HG03025 (cell line): ENCODE measurements around the gene HERPUD2.

Source experiments
- ATAC-seq: cut with Tn5 transposase; IDR thresholded peaks from one replicate; pipeline ENCODE4 v1.9.1; 2021; ENCODE audit warnings: mild to moderate bottlenecking, moderate library complexity; ENCODE audit not compliant: unreplicated experiment, low FRiP score

Gene HERPUD2, protein sequence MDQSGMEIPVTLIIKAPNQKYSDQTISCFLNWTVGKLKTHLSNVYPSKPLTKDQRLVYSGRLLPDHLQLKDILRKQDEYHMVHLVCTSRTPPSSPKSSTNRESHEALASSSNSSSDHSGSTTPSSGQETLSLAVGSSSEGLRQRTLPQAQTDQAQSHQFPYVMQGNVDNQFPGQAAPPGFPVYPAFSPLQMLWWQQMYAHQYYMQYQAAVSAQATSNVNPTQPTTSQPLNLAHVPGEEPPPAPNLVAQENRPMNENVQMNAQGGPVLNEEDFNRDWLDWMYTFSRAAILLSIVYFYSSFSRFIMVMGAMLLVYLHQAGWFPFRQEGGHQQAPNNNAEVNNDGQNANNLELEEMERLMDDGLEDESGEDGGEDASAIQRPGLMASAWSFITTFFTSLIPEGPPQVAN

DNA sequence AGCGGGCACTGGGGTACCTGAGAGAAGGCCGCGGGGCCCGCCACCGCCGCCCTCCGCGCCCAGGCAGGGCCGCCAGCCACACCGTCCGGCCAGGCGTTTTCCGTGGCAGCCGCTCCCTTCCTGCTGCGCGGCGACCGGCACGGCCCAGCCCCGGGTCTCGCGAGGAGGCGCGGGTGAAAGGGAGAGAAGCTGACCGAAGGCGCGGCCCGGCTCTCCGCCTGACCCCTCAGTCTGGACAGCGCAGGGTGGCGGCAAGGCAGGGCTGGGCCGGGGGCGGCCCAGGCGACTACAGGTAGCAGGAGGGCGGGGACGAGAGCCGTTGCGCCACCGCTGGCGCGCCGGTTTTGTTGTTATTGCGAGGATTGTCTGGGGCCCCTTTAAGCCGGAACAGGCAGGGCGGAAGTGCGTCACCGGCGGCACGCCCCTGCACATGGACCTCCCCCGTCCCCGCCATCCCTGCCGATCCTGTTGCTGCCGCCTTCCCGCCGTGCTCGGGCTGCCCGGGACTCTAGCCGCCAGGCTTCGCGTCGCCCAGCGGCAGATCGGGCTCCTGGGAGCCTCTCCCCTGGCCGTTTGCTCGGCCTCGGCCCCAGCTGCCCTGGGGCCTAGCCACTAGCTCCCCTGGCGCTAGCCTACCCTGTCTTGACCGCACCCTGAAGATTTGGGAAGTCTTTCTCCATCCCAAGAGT, at the start of gene HERPUD2:
HERPUD2 (minus strand) TSS at position 352 of the 689 bp plus-strand sequence. CDS start 805 bp downstream, outside the sequence.
- peak; percentile 90 for ATAC-seq

DNA sequence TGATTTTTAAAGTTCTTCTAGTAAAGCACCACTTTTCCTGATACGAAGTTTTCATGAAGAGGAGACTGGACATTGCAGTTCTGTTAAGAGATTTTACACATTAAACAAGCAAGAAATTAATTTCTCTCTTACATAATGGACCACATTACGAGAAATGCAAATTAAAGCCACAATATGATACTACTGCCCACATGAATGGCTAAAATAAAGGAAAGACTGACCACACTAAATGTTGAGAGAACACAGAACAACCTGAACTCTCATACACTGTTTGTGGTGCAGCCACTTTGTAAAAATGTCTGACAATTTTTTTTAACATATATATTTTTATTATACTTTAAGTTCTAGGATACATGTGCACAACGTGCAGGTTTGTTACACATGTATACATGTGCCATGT, 44.0 kb upstream of the HERPUD2 start:
- no peak for ATAC-seq

DNA sequence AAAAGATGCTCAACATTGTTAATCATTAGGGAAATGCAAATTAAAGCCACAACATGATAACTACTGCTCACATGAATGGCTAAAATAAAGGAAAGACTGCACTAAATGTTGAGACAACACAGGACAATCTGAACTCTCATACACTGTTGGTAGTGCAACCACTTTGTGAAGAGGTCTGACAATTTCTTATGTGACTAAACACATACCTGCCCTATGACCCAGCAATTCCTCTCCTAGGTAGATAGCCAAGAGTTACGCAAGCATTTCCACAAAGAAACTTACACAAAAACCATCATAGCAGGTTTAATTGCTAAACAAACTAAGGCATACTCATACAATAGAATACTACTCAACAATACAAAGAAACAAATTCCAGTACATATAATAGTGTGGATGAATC, 41.8 kb upstream of the HERPUD2 start:
- ATAC-seq: no peak

DNA sequence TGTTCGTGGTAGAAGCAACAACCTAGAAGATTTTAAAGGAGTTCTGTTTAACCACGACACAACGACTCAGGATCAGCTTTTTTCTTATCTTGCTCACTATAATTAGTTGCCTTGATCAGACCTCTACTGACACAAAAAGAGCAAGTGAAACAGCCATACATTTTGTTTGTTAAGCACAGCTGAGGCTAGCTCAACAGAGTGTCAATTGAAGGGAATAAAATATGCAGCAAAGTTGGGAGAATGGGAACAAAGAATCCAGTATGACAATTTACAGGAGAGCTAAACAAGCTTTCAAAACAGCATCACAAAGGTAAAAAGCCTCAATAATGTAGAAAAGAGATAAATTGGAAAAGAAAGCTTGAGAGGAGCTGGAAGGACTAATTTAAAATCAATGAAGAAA, 40.5 kb upstream of the HERPUD2 start:
- no peak for ATAC-seq

DNA sequence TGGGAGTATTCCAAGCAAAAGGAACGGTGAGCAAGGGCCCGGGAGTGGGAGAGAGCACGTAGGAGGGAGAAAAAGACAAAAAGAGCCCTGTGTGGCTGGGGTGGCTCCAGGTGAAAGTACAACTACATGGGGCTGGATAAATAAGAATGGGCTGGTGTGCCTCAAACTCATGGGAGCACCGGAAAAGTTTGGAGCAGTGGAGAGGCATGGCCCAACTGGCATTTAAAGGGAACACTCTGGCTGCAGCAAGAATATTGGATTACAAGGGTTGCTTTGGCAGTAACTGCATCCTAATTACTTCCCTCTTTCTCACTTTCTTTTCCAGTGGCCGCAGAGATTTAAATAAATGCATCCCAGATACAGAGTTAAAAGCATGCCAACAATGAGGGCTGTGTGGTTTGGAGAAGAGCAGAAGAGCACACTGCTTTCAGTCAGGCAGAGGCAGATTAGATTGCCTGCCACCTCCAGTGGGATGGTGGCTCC, 39.1 kb upstream of the HERPUD2 start:
- ATAC-seq: no peak

DNA sequence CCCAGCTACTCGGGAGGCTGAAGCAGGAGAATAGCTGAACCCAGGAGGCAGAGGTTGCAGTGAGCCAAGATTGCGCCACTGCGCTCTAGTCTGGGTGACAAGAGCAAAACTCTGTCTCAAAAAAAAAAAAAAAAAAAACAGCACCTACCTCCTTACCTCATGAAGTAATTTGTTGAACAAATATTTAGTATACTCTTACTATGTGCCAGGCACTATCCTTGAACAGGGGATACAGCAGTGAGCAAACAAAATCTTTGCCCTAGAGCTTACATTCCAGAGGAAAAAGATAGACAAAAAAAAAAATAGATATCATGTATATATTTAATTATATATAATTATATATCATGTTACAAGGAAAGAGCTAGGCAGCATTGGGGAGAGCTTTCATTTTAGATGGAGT, 36.4 kb upstream of the HERPUD2 start:
- ATAC-seq: no peak

DNA sequence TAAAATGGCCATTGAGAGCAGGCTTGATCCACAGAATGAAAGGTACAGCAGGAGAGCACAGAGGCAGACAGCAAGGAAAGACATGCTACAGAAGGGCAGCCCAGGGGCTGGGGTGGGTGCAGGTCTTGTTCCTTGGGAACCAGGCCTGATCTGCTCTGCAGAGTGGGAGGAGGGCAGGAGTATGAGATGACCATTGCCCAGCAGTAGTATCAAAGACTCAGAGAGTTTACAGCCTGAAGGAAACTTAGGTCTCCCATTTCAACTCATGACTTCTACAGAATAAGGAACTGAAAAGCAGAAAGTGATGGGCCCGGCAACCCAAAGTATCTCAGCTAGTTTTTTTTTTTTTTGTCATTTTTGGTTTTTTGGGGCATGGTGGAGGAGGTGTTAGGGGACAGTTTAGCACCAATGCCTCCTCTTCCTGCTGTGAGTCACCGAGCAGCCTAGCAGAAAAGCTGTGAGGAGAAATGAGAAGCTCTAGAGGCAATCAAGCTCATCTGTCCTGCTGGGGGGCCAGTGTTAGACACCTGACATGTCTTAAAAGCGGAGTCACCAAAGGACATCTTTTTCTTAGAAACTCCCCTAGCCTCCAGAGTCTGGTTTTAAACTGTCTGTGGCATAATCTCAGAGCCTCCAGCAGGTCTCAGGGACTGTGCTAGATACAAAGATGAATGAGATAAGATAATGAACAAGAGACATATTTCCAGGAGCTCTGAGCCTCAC, 34.3 kb upstream of the HERPUD2 start:
- peak; percentile 52 for ATAC-seq

DNA sequence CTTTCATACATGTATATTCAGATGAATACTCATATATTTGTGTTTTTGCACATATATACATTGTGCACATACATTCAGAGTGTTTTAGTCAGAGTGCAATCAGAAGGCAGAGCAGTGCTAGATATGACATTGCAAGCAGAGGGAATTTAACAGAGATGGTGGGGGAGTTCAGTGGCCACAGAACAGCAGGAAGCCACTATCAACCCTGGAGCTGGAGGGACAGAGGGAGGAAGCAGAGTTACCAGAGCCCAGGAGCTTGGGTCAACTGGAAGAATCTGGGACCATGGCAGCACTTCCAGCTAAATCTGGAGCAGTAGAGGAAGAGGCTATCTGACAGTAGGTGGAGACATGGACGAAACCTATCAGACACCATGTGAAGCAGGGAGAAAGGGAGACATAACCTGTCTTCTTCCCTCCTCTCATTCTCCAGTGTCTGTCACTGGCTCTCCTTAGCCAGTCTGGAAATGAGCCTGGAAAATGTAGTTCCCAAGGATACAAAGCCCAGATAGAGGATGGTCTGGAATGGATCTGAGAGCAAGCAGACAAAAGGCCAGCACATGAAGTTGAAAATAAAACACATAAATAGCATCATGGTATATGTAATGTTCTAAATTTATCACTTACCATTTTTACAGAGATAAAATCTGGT, 33.6 kb upstream of the HERPUD2 start:
- ATAC-seq: no peak

DNA sequence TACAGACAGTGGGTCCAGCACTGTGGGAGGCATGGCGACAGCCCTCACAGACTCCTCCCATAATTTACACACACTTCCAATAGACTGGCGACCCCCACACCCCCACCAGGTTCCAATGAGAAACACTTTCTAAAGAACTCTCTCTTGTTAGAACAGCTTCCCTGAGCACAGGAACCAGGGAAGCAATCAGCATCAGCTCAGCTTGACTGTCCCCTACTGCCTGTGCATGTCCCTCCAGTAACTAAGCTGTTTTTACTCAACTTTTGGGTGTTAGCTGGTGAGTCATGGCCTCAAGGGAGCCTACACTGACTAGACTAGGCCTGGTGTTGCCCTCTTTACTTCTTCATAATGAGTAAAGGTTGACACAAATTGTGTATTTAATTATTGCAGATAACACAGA, 32.6 kb upstream of the HERPUD2 start:
- ATAC-seq: no peak

DNA sequence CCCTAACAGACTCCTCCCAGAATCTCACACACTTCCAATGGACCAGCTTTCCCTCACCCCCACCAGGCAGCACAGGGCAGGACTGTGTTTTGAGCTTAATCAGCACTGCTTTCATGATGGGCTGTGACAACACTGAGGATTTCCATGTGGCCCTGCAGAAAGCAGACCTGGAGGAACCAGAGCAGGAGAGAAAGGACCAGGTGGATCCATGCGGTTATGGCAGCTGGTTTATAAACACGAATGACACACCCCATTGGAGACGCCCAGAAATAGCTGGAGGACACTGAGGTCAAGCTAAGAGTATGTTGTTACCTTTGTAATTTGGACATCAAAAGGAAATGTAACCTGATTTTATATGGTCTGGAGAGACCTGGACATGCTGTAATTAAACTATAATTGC, 31.7 kb upstream of the HERPUD2 start:
- ATAC-seq: no peak

DNA sequence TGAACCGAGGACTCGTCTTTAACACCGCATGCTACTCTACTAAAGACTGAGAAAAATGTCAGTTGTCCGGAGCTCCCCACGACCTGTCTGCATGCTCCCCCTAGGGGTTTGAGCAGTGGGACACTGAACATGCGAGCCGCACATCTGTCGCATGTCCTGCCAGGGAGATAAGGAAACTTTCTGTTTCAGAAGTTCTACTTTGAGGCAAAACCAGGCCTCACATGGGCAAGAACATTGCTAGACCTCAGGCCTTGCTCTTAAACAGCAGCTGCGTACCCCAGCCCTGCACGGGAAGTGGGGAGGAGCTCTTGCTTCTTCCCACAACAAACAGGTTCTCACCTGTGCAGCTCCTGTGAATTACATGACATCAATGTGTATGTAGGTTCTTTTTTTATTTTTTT, 30.3 kb upstream of the HERPUD2 start:
- ATAC-seq: no peak

DNA sequence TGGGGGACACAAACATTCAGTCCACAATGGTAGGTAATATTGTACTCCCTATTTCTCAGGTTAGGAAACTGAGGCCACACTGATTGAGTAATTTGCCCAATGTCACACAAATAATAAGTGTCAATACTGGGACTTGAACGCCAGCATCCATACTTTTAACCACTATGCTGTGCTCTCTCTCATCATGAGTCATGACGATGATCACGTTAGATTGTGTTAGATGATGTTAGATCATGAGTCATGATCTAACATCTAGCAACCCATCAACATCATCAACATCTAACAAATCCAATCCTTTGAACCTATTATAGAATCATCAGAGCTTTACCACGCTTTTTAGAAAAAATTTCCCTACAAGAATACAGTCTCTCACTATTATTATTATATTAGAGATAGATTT, 28.1 kb upstream of the HERPUD2 start:
- no peak for ATAC-seq

DNA sequence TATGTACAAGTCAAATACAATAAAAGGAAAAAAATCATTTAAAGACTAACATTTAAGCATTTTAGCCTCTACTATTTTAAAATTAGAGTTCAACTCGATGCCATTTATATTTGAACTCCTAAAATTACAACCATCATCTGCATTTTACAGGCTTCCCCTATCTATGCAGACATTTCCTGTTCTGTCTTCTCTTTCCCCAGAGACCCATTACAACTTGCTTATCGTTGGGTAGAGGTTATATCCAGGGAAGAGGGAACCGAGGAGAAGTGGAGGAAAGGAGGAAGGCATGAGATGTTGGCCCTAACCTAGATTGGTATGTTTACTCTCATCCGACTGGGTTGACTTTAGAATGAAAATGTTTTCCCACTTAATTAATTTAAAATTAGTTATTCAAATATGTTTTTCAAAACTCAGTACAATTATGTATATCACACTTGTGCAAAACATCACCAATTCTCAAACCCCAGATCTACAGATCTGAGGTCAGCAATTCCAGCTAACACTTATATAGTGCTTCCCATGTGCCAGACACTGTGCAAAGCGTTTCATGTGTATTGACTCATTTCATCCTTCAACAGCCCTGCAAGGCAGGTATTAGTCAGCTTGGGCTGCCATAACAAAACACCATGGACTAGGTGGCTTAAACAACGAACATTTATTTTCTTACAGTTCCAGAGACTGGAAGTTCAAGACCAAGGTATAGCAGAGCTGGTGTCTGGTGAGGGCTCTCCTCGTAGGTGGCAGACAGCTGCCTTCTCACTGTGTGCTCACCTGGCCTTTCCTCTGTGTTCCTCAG, 27.3 kb upstream of the HERPUD2 start:
- no peak for ATAC-seq

DNA sequence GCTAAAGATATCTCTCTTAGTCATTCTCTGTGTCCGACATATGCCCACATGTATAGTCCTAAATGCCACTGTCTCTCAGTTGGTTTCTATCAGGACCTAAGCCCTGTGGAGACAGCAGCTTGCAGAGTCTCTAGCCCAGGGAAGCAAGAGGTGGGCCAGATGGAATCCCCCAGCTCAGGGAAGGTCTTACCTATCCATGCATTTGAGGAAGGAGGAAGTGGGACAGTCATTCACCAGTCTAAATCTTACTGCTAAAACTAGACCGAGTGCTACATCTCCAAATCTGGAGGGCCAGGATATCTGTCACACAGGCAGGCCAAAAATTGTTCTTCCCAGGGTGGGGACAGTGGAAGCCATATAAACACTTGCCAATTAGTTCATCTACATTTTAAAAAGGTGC, 26.4 kb upstream of the HERPUD2 start:
- ATAC-seq: no peak

DNA sequence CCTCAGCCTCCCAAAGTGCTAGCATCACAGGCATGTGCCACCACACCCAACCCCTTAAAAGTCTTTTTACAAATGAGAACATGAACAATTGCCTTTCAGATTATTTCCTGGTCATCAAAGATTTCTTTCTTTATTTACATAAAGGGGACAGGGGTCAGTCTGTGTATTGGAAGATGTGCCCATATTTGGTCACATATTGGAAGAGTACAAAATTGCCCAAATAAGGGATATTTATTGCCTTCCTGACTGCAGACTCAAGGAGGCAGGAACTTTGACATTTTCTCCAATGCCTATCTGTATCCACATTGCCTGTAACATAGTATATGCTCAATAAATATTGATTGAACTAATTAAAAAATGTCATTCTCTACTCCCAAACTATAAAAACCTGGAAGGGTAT, 25.9 kb upstream of the HERPUD2 start:
- ATAC-seq: no peak

DNA sequence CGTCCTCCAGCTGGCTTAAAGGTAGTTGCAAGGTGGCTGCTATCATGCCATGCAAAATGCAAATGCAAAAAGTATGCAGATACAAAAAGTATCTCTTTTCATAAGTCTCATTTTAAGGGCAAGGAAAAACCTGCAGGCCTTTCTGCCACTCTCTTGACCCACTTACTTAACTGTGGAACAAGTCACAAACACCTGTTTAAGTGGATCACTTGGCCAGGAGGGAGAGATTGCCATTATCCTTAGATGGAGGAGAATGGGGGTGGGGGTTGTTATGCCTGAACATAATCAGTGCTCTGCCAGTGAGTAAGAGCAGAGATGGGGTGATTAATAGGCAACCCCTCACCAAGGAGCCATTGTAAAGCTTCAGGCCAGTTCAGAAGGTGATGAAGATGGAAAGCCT, 25.1 kb upstream of the HERPUD2 start:
- ATAC-seq: no peak

DNA sequence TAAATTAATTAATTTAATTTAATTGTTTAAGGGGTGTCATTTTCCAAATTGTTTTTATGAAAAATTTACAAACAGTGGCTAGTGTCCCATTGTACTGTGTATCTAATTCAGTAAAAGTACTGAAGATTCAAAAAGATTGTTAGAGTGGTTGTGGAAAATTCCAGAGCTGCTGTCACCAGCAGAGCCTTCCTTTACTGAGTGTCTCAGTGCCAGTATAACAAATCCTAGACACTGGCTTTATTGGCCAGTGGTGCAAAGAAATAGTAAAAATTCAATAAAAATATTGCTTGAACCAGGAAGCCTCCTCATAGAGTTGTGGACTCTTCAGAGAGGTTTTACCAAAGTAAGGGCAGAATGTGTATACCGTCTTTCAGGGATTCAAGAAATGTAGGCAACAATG, 23.1 kb upstream of the HERPUD2 start:
- no peak for ATAC-seq

DNA sequence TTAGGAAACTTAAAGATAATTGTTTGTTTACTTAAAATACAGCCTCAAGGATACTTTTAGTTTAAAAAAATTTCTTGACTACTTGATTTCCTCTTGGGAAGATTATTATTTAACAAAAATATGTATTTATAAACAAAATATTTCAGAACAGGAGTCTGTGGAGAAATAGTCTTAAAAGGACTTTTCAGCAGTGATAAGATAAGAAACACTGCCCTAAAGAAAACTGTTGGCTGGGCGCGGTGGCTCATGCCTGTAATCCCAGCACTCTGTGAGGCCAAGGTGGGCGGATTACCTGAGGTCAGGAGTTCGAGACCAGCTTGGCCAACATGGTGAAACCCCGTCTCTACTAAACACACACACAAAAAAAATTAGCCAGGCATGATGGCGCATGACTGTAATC, 22.6 kb upstream of the HERPUD2 start:
- ATAC-seq: no peak

DNA sequence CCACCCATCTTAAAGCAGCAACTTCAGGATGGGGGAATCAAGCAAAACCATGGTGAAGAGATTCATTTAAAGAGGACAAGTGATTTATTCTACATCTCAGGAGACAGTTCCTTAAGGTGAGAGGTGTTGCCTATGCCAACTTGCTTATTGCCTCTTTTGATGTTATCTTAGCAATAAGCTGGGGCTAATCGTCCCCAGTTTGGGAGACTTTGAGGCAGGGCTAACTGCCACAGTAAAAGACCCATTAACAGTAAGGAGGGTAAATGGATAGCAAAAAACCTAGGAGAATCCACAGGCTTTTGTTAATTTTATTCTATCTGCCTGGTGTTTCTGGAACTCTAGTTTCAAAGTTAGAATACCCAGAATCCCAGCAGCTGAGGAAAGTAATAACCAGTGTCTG, 22.1 kb upstream of the HERPUD2 start:
- ATAC-seq: no peak
